Spleen (tissue), 7 donors: ENCODE data around the gene TMEM130.

Experiments used
- CTCF ChIP-seq, 11 experiments: fragments of 200-600 bp in 7 of 11; fragments of 450-650 bp in 4 of 11; sonication (generic) in 4 of 11; IDR thresholded peaks in 8 of 11; conservative IDR thresholded peaks in 3 of 11; 1 replicate in 7 of 11; 2 replicates in 4 of 11; pipeline versions ENCODE4 v1.4.0 to v1.8.0; 2016 to 2021; ENCODE audit warnings: antibody characterized with exemption in 11 of 11, inconsistent platforms in 4 of 11, mild to moderate bottlenecking in 1 of 11
- POLR2A ChIP-seq, 3 donors: fragments of 450-650 bp; IDR thresholded peaks; one replicate each; pipeline ENCODE4 v1.5.1; 2017; ENCODE audit warnings: antibody characterized with exemption in 3 of 3, mild to moderate bottlenecking in 1 of 3
- donor health status: DM: no; HTN: no; CAD: no; lungs with moderate emphysema.
- donor health status: DM: no; HTN: no; CAD: no.
- donor health status: DM: no; HTN: no; CAD: no.

GRCh38 chr7:98797150-98797549, 72.7 kb downstream of the TMEM130 start:
- no peak for TF ChIP-seq POLR2A (IDR thresholded peaks at IDR 0.05)
- TF ChIP-seq CTCF (IDR thresholded peaks at IDR 0.05 in 8 of 11, conservative IDR thresholded peaks at IDR 0.05 in 3 of 11) = no peak
